KOPT-K1 (cell line): Measurements from ENCODE around the gene RCOR3.
"Not testable (repeated sequence)": the region's sequence is repeated elsewhere in the genome, so short reads cannot be mapped to it uniquely, and the experiment has no call there.

Experiments
- H3K27ac ChIP-seq: fragments of 200-600 bp; sonication (generic); 2 replicates; pipeline ENCODE4 v1.5.1; 2016; ENCODE audit warnings: antibody characterized with exemption, mild to moderate bottlenecking, low read depth, low read length; ENCODE audit not compliant: poor library complexity, severe bottlenecking
- H3K36me3 ChIP-seq: fragments of 200-600 bp; sonication (generic); 2 replicates; pipeline ENCODE4 v1.5.1; 2017; ENCODE audit warnings: antibody characterized with exemption, mild to moderate bottlenecking, low read length, moderate library complexity; ENCODE audit not compliant: insufficient read depth
- H3K9me3 ChIP-seq: fragments of 200-600 bp; sonication (generic); 2 replicates; pipeline ENCODE4 v1.5.1; 2017; ENCODE audit warnings: antibody characterized with exemption, low read length, mild to moderate bottlenecking; ENCODE audit not compliant: insufficient read depth, poor library complexity, severe bottlenecking

Gene RCOR3

GRCh38 chr1:211243639-211244038, 15.5 kb upstream of the RCOR3 start:
- not testable (repeated sequence) for H3K36me3 ChIP-seq, H3K27ac ChIP-seq, H3K9me3 ChIP-seq

GRCh38 chr1:211246583-211246982, 12.6 kb upstream of the RCOR3 start:
- not testable (repeated sequence) for H3K9me3 ChIP-seq, H3K27ac ChIP-seq, H3K36me3 ChIP-seq

- H3K36me3 ChIP-seq: no peaks in the 10 kb centered on the region
- H3K9me3 ChIP-seq: no peaks in the 10 kb centered on the region
- no peak overlapping the region for H3K27ac ChIP-seq
These were observed 11.2 kb upstream of the RCOR3 start for GRCh38 chr1:211247921-211248320.

GRCh38 chr1:211249611-211250010, 9.6 kb upstream of the RCOR3 start:
- H3K27ac ChIP-seq, H3K9me3 ChIP-seq, H3K36me3 ChIP-seq: not testable (repeated sequence)

GRCh38 chr1:211257826-211258225, 1.3 kb upstream of the RCOR3 start:
- no peaks in the 10 kb centered on the region for H3K36me3 ChIP-seq

GRCh38 chr1:211258310-211258755, 833 bp upstream of the RCOR3 start:
- H3K9me3 ChIP-seq: no peaks in the 10 kb centered on the region
- H3K27ac ChIP-seq: peak overlapping the region; percentile 93
- H3K36me3 ChIP-seq: peaks cover under 1% of the 10 kb centered on the region; the same call in 1 of the 2 replicates

More at GRCh38 chr1:211257826-211258225, 1.3 kb upstream of the RCOR3 start:
- Histone ChIP-seq H3K27ac (peak overlapping the region; percentile 93), H3K9me3 (no peaks in the 10 kb centered on the region)

- peaks cover 5% of the 10 kb centered on the region; the same call in 1 of the 2 replicates for H3K36me3 ChIP-seq
- no peaks in the 10 kb centered on the region for H3K9me3 ChIP-seq
- H3K27ac ChIP-seq: peak overlapping the region; percentile 93
These were observed 516 bp downstream of the RCOR3 start for GRCh38 chr1:211259638-211260126.

- Histone ChIP-seq H3K27ac (peak overlapping the region; percentile 93), H3K36me3 (peaks cover 5% of the 10 kb centered on the region; the same call in 1 of the 2 replicates), H3K9me3 (no peaks in the 10 kb centered on the region)
These were observed 1.3 kb downstream of the RCOR3 start for GRCh38 chr1:211260141-211261107.

GRCh38 chr1:211261229-211261628, 2.1 kb downstream of the RCOR3 start:
- Histone ChIP-seq H3K27ac (peak overlapping the region; percentile 93), H3K9me3 (no peaks in the 10 kb centered on the region), H3K36me3 (peaks cover 5% of the 10 kb centered on the region)

GRCh38 chr1:211263022-211263421, 3.9 kb downstream of the RCOR3 start:
- peaks cover 23% of the 10 kb centered on the region for H3K36me3 ChIP-seq
- not testable (repeated sequence) for H3K27ac ChIP-seq, H3K9me3 ChIP-seq

- Histone ChIP-seq H3K36me3 (peaks cover 55% of the 10 kb centered on the region), H3K9me3 (no peaks in the 10 kb centered on the region), H3K27ac (no peak overlapping the region)
These were observed 8.2 kb downstream of the RCOR3 start for GRCh38 chr1:211267204-211267857.

GRCh38 chr1:211279340-211279739, 20.2 kb downstream of the RCOR3 start:
- H3K9me3 ChIP-seq: no peaks in the 10 kb centered on the region
- H3K36me3 ChIP-seq: peaks cover 85% of the 10 kb centered on the region
- no peak overlapping the region for H3K27ac ChIP-seq

GRCh38 chr1:211280910-211281309, 21.7 kb downstream of the RCOR3 start:
- Histone ChIP-seq H3K27ac (no peak overlapping the region), H3K9me3 (no peaks in the 10 kb centered on the region), H3K36me3 (peaks cover 87% of the 10 kb centered on the region)

- Histone ChIP-seq H3K27ac (no peak overlapping the region), H3K36me3 (peaks cover 88% of the 10 kb centered on the region), H3K9me3 (no peaks in the 10 kb centered on the region)
These were observed 22.3 kb downstream of the RCOR3 start for GRCh38 chr1:211281320-211282022.

- Histone ChIP-seq H3K27ac (no peak overlapping the region), H3K36me3 (peaks cover 92% of the 10 kb centered on the region), H3K9me3 (no peaks in the 10 kb centered on the region)
These were observed 22.8 kb downstream of the RCOR3 start for GRCh38 chr1:211282023-211282373.
